Measurements from ENCODE around the gene STARD7.

GRCh38 chr2:96218508-96219131, 10.0 kb upstream of the STARD7 start:
- TF ChIP-seq CTCF (IDR thresholded peaks at IDR 0.05; ENCODE audit: low read depth, low read length) (no peak), EZH2phosphoT487 (IDR thresholded peaks at IDR 0.05; ENCODE audit: low read depth) (no peak)

Data from OCI-LY3 (cell line).